PC-9 (cell line): Measurements from ENCODE around the gene EMP2. TPM values are rescaled to one million over a fixed set of nuclear protein-coding genes. Genes with fewer than 3 reads are reported as not detected.

Experiments used
- BruUV-seq: library from RNA; stranded (reverse); fragments of 400-500 nt; replicated peaks from 2 replicates; lab custom pipeline; 2021; lab: Mats Ljungman, UMichigan
- CTCF ChIA-PET: fragments of 300-600 bp; sonication (Branson Sonifier 250); formaldehyde crosslinking; loops from one replicate; lab custom pipeline; 2022; ENCODE audit warnings: antibody characterized with exemption; lab: Charles Lee
- POLR2A ChIA-PET: fragments of 300-600 bp; sonication (Branson Sonifier 250); formaldehyde crosslinking; loops from one replicate; lab custom pipeline; 2022; ENCODE audit warnings: antibody characterized with exemption; ENCODE audit not compliant: unreplicated experiment; lab: Charles Lee
- DNase-seq, 2 experiments: peaks; one replicate each; pipeline versions ENCODE4 v3.0.0 to v3.0.0-alpha.2; 2015 to 2022; ENCODE audit warnings: mixed read lengths in 1 of 2
- H2AFZ ChIP-seq: fragments of 200-600 bp; sonication (generic); 2 replicates; pipeline ENCODE4 v1.8.1; 2017; ENCODE audit warnings: antibody characterized with exemption
- H3F3A ChIP-seq: fragments of 200-600 bp; sonication (generic); 2 replicates; pipeline ENCODE4 v1.8.1; 2017; ENCODE audit warnings: antibody characterized with exemption, mild to moderate bottlenecking, low read depth; ENCODE audit not compliant: insufficient read depth
- H3K27ac ChIP-seq: fragments of 200-600 bp; sonication (generic); 2 replicates; pipeline ENCODE4 v1.6.1; 2016; ENCODE audit warnings: mixed run types
- H3K27me3 ChIP-seq: fragments of 200-600 bp; sonication (generic); 2 replicates; pipeline ENCODE4 v1.6.1; 2016; ENCODE audit warnings: low read depth, mixed run types; ENCODE audit not compliant: insufficient read depth
- H3K36me3 ChIP-seq: fragments of 200-600 bp; sonication (generic); 2 replicates; pipeline ENCODE4 v1.6.1; 2016; ENCODE audit warnings: low read depth, mixed run types
- H3K4me1 ChIP-seq: fragments of 200-600 bp; sonication (generic); replicated peaks from 2 replicates; pipeline ENCODE4 v1.6.1; 2016; ENCODE audit warnings: mixed run types; ENCODE audit not compliant: insufficient read depth
- H3K4me2 ChIP-seq: fragments of 200-600 bp; sonication (generic); 2 replicates; pipeline ENCODE4 v1.6.1; 2017; ENCODE audit warnings: mixed run types
- H3K4me3 ChIP-seq: fragments of 200-600 bp; sonication (generic); 2 replicates; pipeline ENCODE4 v1.6.1; 2016; ENCODE audit warnings: mixed run types
- H3K79me2 ChIP-seq: fragments of 200-600 bp; sonication (generic); 2 replicates; pipeline ENCODE4 v1.6.1; 2017; ENCODE audit warnings: low read depth, mixed run types
- H3K9me2 ChIP-seq: fragments of 200-600 bp; sonication (generic); 2 replicates; pipeline ENCODE4 v1.8.1; 2017; ENCODE audit warnings: mild to moderate bottlenecking; ENCODE audit not compliant: insufficient read depth
- H3K9me3 ChIP-seq: fragments of 200-600 bp; sonication (generic); 2 replicates; pipeline ENCODE4 v1.8.1; 2016; ENCODE audit warnings: low read depth; ENCODE audit not compliant: insufficient read depth
- H4K20me1 ChIP-seq: fragments of 200-600 bp; sonication (generic); 2 replicates; pipeline ENCODE4 v1.8.1; 2017; ENCODE audit not compliant: insufficient read depth
- EZH2 ChIP-seq: fragments of 200-600 bp; sonication (generic); IDR thresholded peaks from 2 replicates; pipeline ENCODE4 v1.8.0; 2017; ENCODE audit warnings: antibody characterized with exemption, low read depth
- intact Hi-C: fragments of 100-400 bp; cut with micrococcal nuclease; formaldehyde crosslinking; loops from one replicate; pipeline ENCODE4 v1.10.0; 2022; ENCODE audit not compliant: unreplicated experiment
- total RNA-seq: library from RNA; stranded (reverse); gene quantifications from 2 replicates; pipeline ENCODE4 v1.2.3, GENCODE V29; 2021
- TF ChIP-seq, protein P1 (sequence below): fragments of 200-600 bp; sonication (generic); conservative IDR thresholded peaks from 2 replicates; pipeline ENCODE4 v1.6.1; 2017; ENCODE audit warnings: mixed run types, antibody characterized with exemption, mild to moderate bottlenecking, moderate library complexity

EMP2 gene
- total RNA-seq, 1 experiment from 2014 or later = 137 TPM

DNA sequence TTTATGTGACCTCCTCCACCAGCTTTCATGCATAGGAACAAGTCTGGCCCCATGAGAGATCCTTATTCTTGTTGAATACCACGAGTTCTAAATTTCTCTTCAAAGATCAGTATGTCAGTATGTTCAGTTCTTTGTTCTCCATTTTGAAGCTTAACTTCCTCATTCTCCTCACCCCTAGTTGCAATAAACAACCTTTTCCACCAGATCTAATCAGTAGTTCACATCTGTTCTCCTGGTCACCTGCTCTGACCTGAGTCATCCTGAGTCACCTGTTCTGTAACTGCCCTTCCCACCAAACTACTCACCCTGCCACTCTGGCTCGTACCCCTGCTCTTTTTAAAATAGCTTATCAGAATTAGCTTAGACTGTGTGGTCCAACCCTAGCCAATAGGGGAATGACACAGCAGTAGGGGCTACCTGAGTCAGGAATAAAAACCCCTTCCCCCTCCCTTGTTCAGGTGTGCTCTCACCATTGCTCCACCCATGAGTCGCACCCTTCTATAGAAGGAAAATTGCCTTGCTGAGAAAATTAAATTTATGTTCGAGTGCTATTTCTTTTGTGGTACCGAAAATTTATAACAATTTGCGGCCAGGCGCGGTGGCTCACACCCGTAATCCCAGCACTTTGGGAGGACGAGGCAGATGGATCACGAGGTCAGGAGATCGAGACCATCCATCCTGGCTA, 94.6 kb downstream of the EMP2 start:
- H3K9me2 ChIP-seq = no peaks in the 10 kb centered on the region
- ChIA-PET POLR2A (no interaction called here), CTCF (no interaction called here)
- H3K4me1 ChIP-seq = no peaks in the 10 kb centered on the region
- no peak overlapping the region for H2AFZ ChIP-seq
- intact Hi-C loops = no loop called here
- H3K27me3 ChIP-seq = no peaks in the 10 kb centered on the region
- peak in 1 of 2 experiments; percentile 40 for DNase-seq
- no peaks in the 10 kb centered on the region for H3K79me2 ChIP-seq
- no peaks in the 10 kb centered on the region for H4K20me1 ChIP-seq
- H3K9me3 ChIP-seq = peaks cover 18% of the 10 kb centered on the region
- TF ChIP-seq EZH2 = no peak
- TF ChIP-seq, protein P1, sequence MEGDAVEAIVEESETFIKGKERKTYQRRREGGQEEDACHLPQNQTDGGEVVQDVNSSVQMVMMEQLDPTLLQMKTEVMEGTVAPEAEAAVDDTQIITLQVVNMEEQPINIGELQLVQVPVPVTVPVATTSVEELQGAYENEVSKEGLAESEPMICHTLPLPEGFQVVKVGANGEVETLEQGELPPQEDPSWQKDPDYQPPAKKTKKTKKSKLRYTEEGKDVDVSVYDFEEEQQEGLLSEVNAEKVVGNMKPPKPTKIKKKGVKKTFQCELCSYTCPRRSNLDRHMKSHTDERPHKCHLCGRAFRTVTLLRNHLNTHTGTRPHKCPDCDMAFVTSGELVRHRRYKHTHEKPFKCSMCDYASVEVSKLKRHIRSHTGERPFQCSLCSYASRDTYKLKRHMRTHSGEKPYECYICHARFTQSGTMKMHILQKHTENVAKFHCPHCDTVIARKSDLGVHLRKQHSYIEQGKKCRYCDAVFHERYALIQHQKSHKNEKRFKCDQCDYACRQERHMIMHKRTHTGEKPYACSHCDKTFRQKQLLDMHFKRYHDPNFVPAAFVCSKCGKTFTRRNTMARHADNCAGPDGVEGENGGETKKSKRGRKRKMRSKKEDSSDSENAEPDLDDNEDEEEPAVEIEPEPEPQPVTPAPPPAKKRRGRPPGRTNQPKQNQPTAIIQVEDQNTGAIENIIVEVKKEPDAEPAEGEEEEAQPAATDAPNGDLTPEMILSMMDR = no peak
- no peak overlapping the region for H3K4me3 ChIP-seq
- H3K27ac ChIP-seq = no peak overlapping the region
- no peaks in the 10 kb centered on the region for H3K36me3 ChIP-seq
- no TSS peak for BruUV-seq
- no peak overlapping the region for H3K4me2 ChIP-seq
- H3F3A ChIP-seq = no peaks in the 10 kb centered on the region

GRCh38 chr16:10485159-10485558, 95.2 kb downstream of the EMP2 start:
- no peaks in the 10 kb centered on the region for H3K36me3 ChIP-seq
- no peak overlapping the region for H2AFZ ChIP-seq
- H3K27me3 ChIP-seq = no peaks in the 10 kb centered on the region
- intact Hi-C loops = no loop called here
- no TSS peak for BruUV-seq
- H3F3A ChIP-seq = no peaks in the 10 kb centered on the region
- POLR2A ChIA-PET = no interaction called here
- H3K4me2 ChIP-seq = no peak overlapping the region
- DNase-seq = no peak
- H3K9me2 ChIP-seq = no peaks in the 10 kb centered on the region
- no peaks in the 10 kb centered on the region for H3K79me2 ChIP-seq
- no peak overlapping the region for H3K27ac ChIP-seq
- no peaks in the 10 kb centered on the region for H4K20me1 ChIP-seq
- CTCF ChIA-PET = no interaction called here
- peaks cover 18% of the 10 kb centered on the region for H3K9me3 ChIP-seq
- TF ChIP-seq, protein P1 = no peak
- no peak for TF ChIP-seq EZH2
- no peaks in the 10 kb centered on the region for H3K4me1 ChIP-seq
- H3K4me3 ChIP-seq = no peak overlapping the region

DNA sequence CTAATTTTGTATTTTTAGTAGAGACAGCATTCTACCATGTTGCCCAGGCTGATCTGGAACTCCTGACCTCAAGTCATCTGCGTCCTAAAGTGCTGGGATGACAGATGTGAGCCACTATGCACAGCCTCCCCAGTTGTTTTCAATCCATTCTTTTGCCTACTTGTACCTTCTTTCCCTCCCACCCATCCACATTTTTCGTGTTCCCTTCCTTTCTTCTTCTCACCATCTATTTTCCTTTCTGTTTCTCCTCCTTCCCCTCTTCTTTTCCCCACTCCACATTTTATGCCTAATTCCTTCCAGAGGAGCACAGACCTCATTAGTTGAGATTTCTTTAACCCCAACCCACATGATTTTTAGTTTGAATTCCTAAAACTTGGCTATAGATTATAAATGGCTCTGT, 100.2 kb downstream of the EMP2 start:
- H3K36me3 ChIP-seq = no peaks in the 10 kb centered on the region
- no peak overlapping the region for H3K4me3 ChIP-seq
- intact Hi-C loops = no loop called here
- no peaks in the 10 kb centered on the region for H3K9me3 ChIP-seq
- no peaks in the 10 kb centered on the region for H3K9me2 ChIP-seq
- H3K27ac ChIP-seq = no peak overlapping the region
- H4K20me1 ChIP-seq = no peaks in the 10 kb centered on the region
- no peaks in the 10 kb centered on the region for H3K79me2 ChIP-seq
- ChIA-PET POLR2A (no interaction called here), CTCF (no interaction called here)
- no peak for DNase-seq
- no peaks in the 10 kb centered on the region for H3K4me1 ChIP-seq
- no peaks in the 10 kb centered on the region for H3K27me3 ChIP-seq
- H3F3A ChIP-seq = no peaks in the 10 kb centered on the region
- TF ChIP-seq, protein P1 = no peak
- no peak for TF ChIP-seq EZH2
- no peak overlapping the region for H3K4me2 ChIP-seq
- BruUV-seq = no TSS peak
- no peak overlapping the region for H2AFZ ChIP-seq

Other genes with a start within 250 kb of the EMP2 start
- gene ATF7IP2, start 194.5 kb downstream of the EMP2 start, total RNA-seq = not detected in 2 replicates
- 1.5 TPM in 1 of 2 replicates, not detected in the other for gene TEKT5, start 114.3 kb upstream of the EMP2 start, total RNA-seq
- gene NUBP1, start 163.2 kb upstream of the EMP2 start, total RNA-seq = 21.0 and 28.9 TPM in 2 replicates
- gene TVP23A, start 238.2 kb upstream of the EMP2 start, total RNA-seq = not detected in 2 replicates